Smooth muscle cell (in vitro differentiated cells): ENCODE data around the gene ST6GALNAC3. TPM values are rescaled to one million over a fixed set of nuclear protein-coding genes. Genes with fewer than 3 reads are reported as not detected.

Experiments used
- DNase-seq: peaks from one replicate; lab custom pipeline; 2025; ENCODE audit not compliant: unreplicated experiment; lab: John Stamatoyannopoulos, UW
- H2AFZ ChIP-seq: fragments of 200-600 bp; sonication (generic); 2 replicates; pipeline ENCODE4 v1.6.0; 2016; ENCODE audit warnings: antibody characterized with exemption, low read depth, mild to moderate bottlenecking
- H3F3A ChIP-seq: fragments of 200-600 bp; sonication (generic); 2 replicates; pipeline ENCODE4 v1.6.0; 2017; ENCODE audit warnings: antibody characterized with exemption, low read depth
- H3K27ac ChIP-seq: fragments of 200-600 bp; sonication (generic); 2 replicates; pipeline ENCODE4 v1.5.1; 2016; ENCODE audit warnings: low read depth, mild to moderate bottlenecking
- H3K27me3 ChIP-seq: fragments of 200-600 bp; sonication (generic); 2 replicates; pipeline ENCODE4 v1.6.1; 2016; ENCODE audit warnings: low read depth, mild to moderate bottlenecking
- H3K36me3 ChIP-seq: fragments of 200-600 bp; sonication (generic); 2 replicates; pipeline ENCODE4 v1.5.1; 2016; ENCODE audit warnings: low read depth
- H3K4me1 ChIP-seq: fragments of 200-600 bp; sonication (generic); 2 replicates; pipeline ENCODE4 v1.5.1; 2016; ENCODE audit warnings: low read depth
- H3K4me2 ChIP-seq: fragments of 200-600 bp; sonication (generic); 2 replicates; pipeline ENCODE4 v1.6.0; 2016; ENCODE audit warnings: mild to moderate bottlenecking
- H3K4me3 ChIP-seq: fragments of 200-600 bp; sonication (generic); 2 replicates; pipeline ENCODE4 v1.5.1; 2016; ENCODE audit warnings: mild to moderate bottlenecking
- H3K79me2 ChIP-seq: fragments of 200-600 bp; sonication (generic); 2 replicates; pipeline ENCODE4 v1.6.0; 2016; ENCODE audit warnings: low read depth, mild to moderate bottlenecking
- H3K9ac ChIP-seq: fragments of 200-600 bp; sonication (generic); 2 replicates; pipeline ENCODE4 v1.6.0; 2016; ENCODE audit warnings: low read depth
- H3K9me3 ChIP-seq: fragments of 200-600 bp; sonication (generic); replicated peaks from 2 replicates; pipeline ENCODE4 v1.5.1; 2016; ENCODE audit warnings: low read depth
- H4K20me1 ChIP-seq: fragments of 200-600 bp; sonication (generic); 2 replicates; pipeline ENCODE4 v1.6.0; 2016; ENCODE audit warnings: low read depth
- CTCF ChIP-seq: fragments of 200-600 bp; sonication (generic); IDR thresholded peaks from 2 replicates; pipeline ENCODE4 v1.5.1; 2017; ENCODE audit warnings: borderline replicate concordance, mild to moderate bottlenecking, antibody characterized with exemption; ENCODE audit not compliant: insufficient read depth, poor library complexity, severe bottlenecking
- WGBS: methylation state at CpG from one replicate; pipeline ENCODE4 v1.1.7; 2016; ENCODE audit warnings: low lambda C conversion rate; 5-methylcytosine and 5-hydroxymethylcytosine counted together
- polyA plus RNA-seq: library from polyadenylated mRNA; unstranded; fragments of >200 nt; fragmentation: Nextera tagmentation; extraction: Ambion mirVana; gene quantifications from 2 replicates; pipeline ENCODE4 v1.2.1, GENCODE V29; 2016
- total RNA-seq: library from RNA; depleted of rRNA; stranded (reverse); fragments of >200 nt; gene quantifications from 2 replicates; pipeline ENCODE4 v1.2.3, GENCODE V29; 2014

ST6GALNAC3 gene
- total and polyA plus RNA-seq, 2 experiments from 2014 or later, result 9.3 to 13.4 TPM

GRCh38 chr1:76374086-76374485, 299.5 kb downstream of the ST6GALNAC3 start:
- H3K9me3 ChIP-seq, result no peaks in the 10 kb centered on the region
- no peak for DNase-seq
- WGBS, result 94% methylated on average over 5 of the region's 5 CpGs
- H3F3A ChIP-seq, result no peaks in the 10 kb centered on the region
- no peak overlapping the region for H2AFZ ChIP-seq
- no peaks in the 10 kb centered on the region for H3K4me1 ChIP-seq
- no peak overlapping the region for H3K4me3 ChIP-seq
- no peak for TF ChIP-seq CTCF
- H3K79me2 ChIP-seq, result no peaks in the 10 kb centered on the region
- no peak overlapping the region for H3K4me2 ChIP-seq
- H4K20me1 ChIP-seq, result no peaks in the 10 kb centered on the region
- no peaks in the 10 kb centered on the region for H3K36me3 ChIP-seq
- no peak overlapping the region for H3K9ac ChIP-seq
- H3K27me3 ChIP-seq, result no peaks in the 10 kb centered on the region
- H3K27ac ChIP-seq, result no peak overlapping the region

- Histone ChIP-seq H3K36me3 (no peaks in the 10 kb centered on the region), H3K9ac (no peak overlapping the region), H3F3A (no peaks in the 10 kb centered on the region), H3K79me2 (no peaks in the 10 kb centered on the region), H3K4me3 (no peak overlapping the region), H4K20me1 (no peaks in the 10 kb centered on the region), H3K4me1 (no peaks in the 10 kb centered on the region), H3K4me2 (no peak overlapping the region), H3K9me3 (no peaks in the 10 kb centered on the region), H2AFZ (no peak overlapping the region), H3K27ac (no peak overlapping the region), H3K27me3 (no peaks in the 10 kb centered on the region)
- no peak for DNase-seq
- no peak for TF ChIP-seq CTCF
Measured at GRCh38 chr1:76377247-76377646, 302.7 kb downstream of the ST6GALNAC3 start.

- no peak overlapping the region for H3K9ac ChIP-seq
- no peaks in the 10 kb centered on the region for H3K27me3 ChIP-seq
- 100% methylated on average over 3 of the region's 3 CpGs for whole genome bisulfite sequencing
- no peaks in the 10 kb centered on the region for H3K79me2 ChIP-seq
- no peak for TF ChIP-seq CTCF
- H3K4me1 ChIP-seq, result no peaks in the 10 kb centered on the region
- H3F3A ChIP-seq, result no peaks in the 10 kb centered on the region
- no peaks in the 10 kb centered on the region for H4K20me1 ChIP-seq
- no peaks in the 10 kb centered on the region for H3K9me3 ChIP-seq
- no peak overlapping the region for H3K4me3 ChIP-seq
- H3K4me2 ChIP-seq, result no peak overlapping the region
- no peak overlapping the region for H3K27ac ChIP-seq
- DNase-seq, result no peak
- no peak overlapping the region for H2AFZ ChIP-seq
- no peaks in the 10 kb centered on the region for H3K36me3 ChIP-seq
Measured at GRCh38 chr1:76379506-76379905, 305.0 kb downstream of the ST6GALNAC3 start.

DNA sequence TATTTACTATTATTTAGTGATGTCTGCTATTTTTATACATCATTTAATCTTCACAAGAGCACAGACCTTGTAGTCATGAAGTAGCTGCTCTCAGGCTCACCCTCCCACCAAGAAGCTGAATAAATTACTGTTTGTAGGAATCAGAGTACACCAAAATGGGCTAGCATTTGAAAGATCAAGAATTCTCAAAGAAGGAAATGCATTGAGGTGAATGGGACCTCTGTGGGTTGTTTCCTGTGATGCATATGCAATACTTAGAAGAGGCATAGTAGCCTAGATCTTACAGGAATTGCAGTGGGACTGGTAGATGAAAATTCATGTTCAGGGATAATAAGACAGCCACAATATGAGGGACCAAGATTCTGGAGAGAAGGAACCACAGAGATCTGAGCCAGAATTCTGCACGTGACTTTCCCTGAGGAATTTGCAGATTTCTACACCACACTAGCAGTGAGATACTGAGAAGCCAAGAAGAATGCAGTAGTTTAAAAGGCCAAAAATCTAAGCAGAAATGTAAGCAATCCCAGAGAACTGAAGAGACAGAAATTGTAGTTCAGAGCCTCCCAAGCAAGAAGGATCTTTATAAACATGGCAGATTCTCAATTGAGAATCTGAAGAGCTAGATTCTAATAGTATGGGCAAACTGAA, 307.0 kb downstream of the ST6GALNAC3 start:
- WGBS, result 26% methylated on average over 1 of the region's 1 CpG
- Histone ChIP-seq H3K9ac (no peak overlapping the region), H3K4me2 (no peak overlapping the region), H3K4me3 (no peak overlapping the region), H3K27me3 (no peaks in the 10 kb centered on the region), H3K4me1 (no peaks in the 10 kb centered on the region), H4K20me1 (no peaks in the 10 kb centered on the region), H3K27ac (no peak overlapping the region), H3K36me3 (no peaks in the 10 kb centered on the region), H2AFZ (no peak overlapping the region), H3K9me3 (no peaks in the 10 kb centered on the region), H3K79me2 (no peaks in the 10 kb centered on the region), H3F3A (no peaks in the 10 kb centered on the region)
- no peak for TF ChIP-seq CTCF
- no peak for DNase-seq
